OCI-M1 (cell line): ENCODE results near the gene TNFAIP2.

Experiments
- DNase-seq: peaks from one replicate; lab custom pipeline; 2025; lab: John Stamatoyannopoulos, UW

TNFAIP2 gene

GRCh38 chr14:103122947-103123633, at the start of gene TNFAIP2:
TNFAIP2 (plus strand) TSS chr14:103123461; CDS start chr14:103126458, 2,997 bp downstream.
- no peak for DNase-seq

- DNase-seq, result no peak
Measured at GRCh38 chr14:103073876-103074728, 49.2 kb upstream of the TNFAIP2 start.

- peak; percentile 25 for DNase-seq
Measured at GRCh38 chr14:103074729-103075367, 48.4 kb upstream of the TNFAIP2 start.

GRCh38 chr14:103078420-103078749, 44.9 kb upstream of the TNFAIP2 start:
- peak; percentile 76 for DNase-seq

GRCh38 chr14:103078860-103079587, 44.2 kb upstream of the TNFAIP2 start:
- no peak for DNase-seq

- DNase-seq, result no peak
Measured at GRCh38 chr14:103081951-103082350, 41.3 kb upstream of the TNFAIP2 start.

GRCh38 chr14:103084021-103084919, 39.0 kb upstream of the TNFAIP2 start, which contains the start of gene LBHD2:
LBHD2 (plus strand) TSS chr14:103084210; CDS start chr14:103086013, 1,803 bp downstream.
- no peak for DNase-seq

GRCh38 chr14:103085106-103086091, 37.9 kb upstream of the TNFAIP2 start:
- no peak for DNase-seq

- no peak for DNase-seq
Measured at GRCh38 chr14:103086771-103087342, 36.4 kb upstream of the TNFAIP2 start.

- no peak for DNase-seq
Measured at GRCh38 chr14:103087343-103087835, 35.9 kb upstream of the TNFAIP2 start.

- DNase-seq, result no peak
Measured at GRCh38 chr14:103088921-103089320, 34.3 kb upstream of the TNFAIP2 start.

- no peak for DNase-seq
Measured at GRCh38 chr14:103089386-103090335, 33.6 kb upstream of the TNFAIP2 start.

GRCh38 chr14:103090481-103091020, 32.7 kb upstream of the TNFAIP2 start:
- no peak for DNase-seq

GRCh38 chr14:103091041-103091882, 32.0 kb upstream of the TNFAIP2 start:
- DNase-seq, result peak; percentile 65

GRCh38 chr14:103091883-103092222, 31.4 kb upstream of the TNFAIP2 start:
- no peak for DNase-seq

- no peak for DNase-seq
Measured at GRCh38 chr14:103093856-103094405, 29.3 kb upstream of the TNFAIP2 start.
